Tibial nerve (tissue), 4 donors: ENCODE measurements around the gene ADAMTS10. TPM values are rescaled to one million over a fixed set of nuclear protein-coding genes. Genes with fewer than 3 reads are reported as not detected.

ENCODE experiments used
- DNase-seq, 2 donors: peaks; one replicate each; pipeline ENCODE4 v3.0.0-alpha.2; 2019; ENCODE audit warnings: low spot score in 2 of 2
- H3K27ac ChIP-seq, 4 donors: fragments of 200-600 bp; sonication (generic) in 3 of 4; one replicate each; pipeline ENCODE4 v1.5.1; 2017 to 2019; ENCODE audit warnings: mild to moderate bottlenecking in 1 of 4
- H3K27me3 ChIP-seq, 2 donors: fragments of 200-600 bp; sonication (generic) in 1 of 2; one replicate each; pipeline versions ENCODE4 v1.5.1 to v1.6.0; 2017 to 2019
- H3K36me3 ChIP-seq, 3 donors: fragments of 200-600 bp; sonication (generic); one replicate each; pipeline ENCODE4 v1.5.1; 2018 to 2019
- H3K4me1 ChIP-seq, 4 donors: fragments of 200-600 bp; sonication (generic) in 3 of 4; one replicate each; pipeline ENCODE4 v1.5.1; 2017 to 2019
- H3K4me3 ChIP-seq, 4 donors: fragments of 200-600 bp; sonication (generic) in 3 of 4; one replicate each; pipeline ENCODE4 v1.5.1; 2017 to 2019; ENCODE audit warnings: mild to moderate bottlenecking in 1 of 4, moderate library complexity in 1 of 4
- H3K9me3 ChIP-seq, 4 donors: fragments of 200-600 bp; sonication (generic) in 3 of 4; one replicate each; pipeline ENCODE4 v1.5.1; 2017 to 2019
- EP300 ChIP-seq, 2 donors: sonication (generic); formaldehyde crosslinking; IDR thresholded peaks; one replicate each; pipeline ENCODE4 v1.6.1; 2017; ENCODE audit warnings: antibody characterized with exemption in 2 of 2, mild to moderate bottlenecking in 1 of 2
- POLR2A ChIP-seq, 2 donors: fragments of 450-650 bp; IDR thresholded peaks; one replicate each; pipeline ENCODE4 v1.6.1; 2017; ENCODE audit warnings: antibody characterized with exemption in 2 of 2, mild to moderate bottlenecking in 2 of 2, moderate library complexity in 2 of 2
- WGBS, 2 donors: methylation state at CpG; one replicate each; pipeline ENCODE4 v1.1.5; 2018; 5-methylcytosine and 5-hydroxymethylcytosine counted together
- total RNA-seq, 4 donors: library from RNA; depleted of rRNA; stranded (reverse); fragments of >200 nt; gene quantifications; one replicate each; pipeline ENCODE4 v1.1.0, GENCODE V29; 2016
- TF ChIP-seq, protein P1 (sequence below), 5 experiments: fragments of 200-600 bp in 3 of 5; fragments of 450-650 bp in 2 of 5; sonication (generic) in 3 of 5; IDR thresholded peaks; one replicate each; pipeline ENCODE4 v1.5.1; 2016 to 2019; ENCODE audit warnings: antibody characterized with exemption in 5 of 5, mild to moderate bottlenecking in 3 of 5, moderate library complexity in 2 of 5

ADAMTS10 gene
- total RNA-seq, 4 donors from 2014 or later, result 37.3 to 140 (median 66.6) TPM

DNA sequence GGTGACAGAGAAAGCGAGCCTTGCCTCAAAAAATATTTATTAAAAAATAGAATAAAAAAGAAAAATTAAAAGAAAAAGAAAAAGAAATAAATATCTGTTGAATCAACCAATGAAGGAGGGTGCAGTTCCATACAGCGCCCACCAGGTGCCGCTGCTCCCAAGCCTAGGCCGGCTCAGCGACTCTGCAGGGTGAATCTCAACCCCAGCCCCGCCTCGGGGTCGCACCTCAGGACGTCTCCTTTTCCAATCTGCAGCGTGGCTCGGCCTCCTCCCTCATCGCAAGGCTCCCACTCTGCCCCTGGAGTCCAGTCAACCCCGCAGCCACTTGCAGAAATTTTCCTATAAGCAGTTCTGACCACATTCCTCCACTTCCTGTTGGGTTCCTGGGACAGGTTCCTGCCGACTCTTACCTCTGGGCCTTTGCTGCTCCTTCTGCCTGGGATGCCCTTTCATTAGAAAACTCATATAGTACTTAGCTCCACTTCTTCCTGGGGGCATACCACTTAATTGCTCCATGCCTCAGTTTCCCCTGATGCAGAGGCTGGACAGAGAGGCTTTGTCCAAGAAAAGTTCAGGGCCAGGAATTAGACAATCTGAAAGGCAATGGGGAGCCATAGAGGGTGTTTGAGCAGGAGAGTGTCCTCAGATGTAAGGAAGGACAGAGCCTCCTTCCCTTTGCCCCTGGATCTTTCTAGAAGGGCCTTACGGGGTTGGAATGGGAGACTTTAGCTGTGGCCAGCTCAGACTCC is 44.2 kb upstream of the ADAMTS10 start:
- Histone ChIP-seq H3K4me3 (peak overlapping the region in 2 of 4 donors; percentile 13 to 19), H3K9me3 (no peaks in the 10 kb centered on the region), H3K27me3 (peaks cover 0 to 4% of the 10 kb centered on the region in 2 donors), H3K36me3 (no peaks in the 10 kb centered on the region), H3K27ac (no peak overlapping the region), H3K4me1 (peaks cover 0 to 12% (median 0%) of the 10 kb centered on the region in 4 donors)
- 6% methylated on average over 15 of the region's 15 CpGs for WGBS, 2 donors
- no peak for DNase-seq
- TF ChIP-seq POLR2A (IDR thresholded peaks at IDR 0.05) (no peak), EP300 (IDR thresholded peaks at IDR 0.05) (no peak)
- TF ChIP-seq, protein P1, sequence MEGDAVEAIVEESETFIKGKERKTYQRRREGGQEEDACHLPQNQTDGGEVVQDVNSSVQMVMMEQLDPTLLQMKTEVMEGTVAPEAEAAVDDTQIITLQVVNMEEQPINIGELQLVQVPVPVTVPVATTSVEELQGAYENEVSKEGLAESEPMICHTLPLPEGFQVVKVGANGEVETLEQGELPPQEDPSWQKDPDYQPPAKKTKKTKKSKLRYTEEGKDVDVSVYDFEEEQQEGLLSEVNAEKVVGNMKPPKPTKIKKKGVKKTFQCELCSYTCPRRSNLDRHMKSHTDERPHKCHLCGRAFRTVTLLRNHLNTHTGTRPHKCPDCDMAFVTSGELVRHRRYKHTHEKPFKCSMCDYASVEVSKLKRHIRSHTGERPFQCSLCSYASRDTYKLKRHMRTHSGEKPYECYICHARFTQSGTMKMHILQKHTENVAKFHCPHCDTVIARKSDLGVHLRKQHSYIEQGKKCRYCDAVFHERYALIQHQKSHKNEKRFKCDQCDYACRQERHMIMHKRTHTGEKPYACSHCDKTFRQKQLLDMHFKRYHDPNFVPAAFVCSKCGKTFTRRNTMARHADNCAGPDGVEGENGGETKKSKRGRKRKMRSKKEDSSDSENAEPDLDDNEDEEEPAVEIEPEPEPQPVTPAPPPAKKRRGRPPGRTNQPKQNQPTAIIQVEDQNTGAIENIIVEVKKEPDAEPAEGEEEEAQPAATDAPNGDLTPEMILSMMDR (IDR thresholded peaks at IDR 0.05), result peak; percentile 71 to 99 (median 97)

DNA sequence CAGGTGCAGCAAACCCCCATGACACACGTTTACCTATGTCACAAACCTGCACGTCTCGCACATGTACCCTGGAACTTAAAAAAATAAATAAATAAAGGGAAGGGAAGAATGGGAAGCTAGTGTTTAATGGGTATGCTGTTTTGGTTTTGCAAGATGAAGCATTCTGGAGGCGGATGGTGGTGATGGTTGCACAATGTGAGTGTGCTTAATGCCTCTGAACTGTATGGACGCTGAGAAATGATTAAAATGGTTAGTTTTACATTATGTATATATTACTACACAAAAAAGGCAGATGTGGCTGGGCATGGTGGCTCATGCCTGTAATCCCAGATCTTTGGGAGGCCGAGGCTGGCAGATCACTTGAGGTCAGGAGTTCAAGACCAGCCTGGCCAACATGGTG is 37.7 kb upstream of the ADAMTS10 start:
- peak in 1 of 2 donors; percentile 16 for TF ChIP-seq EP300 (IDR thresholded peaks at IDR 0.05)
- no peak for TF ChIP-seq POLR2A (IDR thresholded peaks at IDR 0.05)
- TF ChIP-seq, protein P1 (IDR thresholded peaks at IDR 0.05), result no peak
- no peak overlapping the region for H3K4me3 ChIP-seq
- H3K9me3 ChIP-seq, result no peaks in the 10 kb centered on the region
- H3K27ac ChIP-seq, result no peak overlapping the region
- WGBS, 2 donors, result 68 to 74% methylated on average over 6 of the region's 6 CpGs
- no peaks in the 10 kb centered on the region for H3K27me3 ChIP-seq
- H3K4me1 ChIP-seq, result peaks cover 0 to 6% (median 0%) of the 10 kb centered on the region in 4 donors
- no peak for DNase-seq
- H3K36me3 ChIP-seq, result no peaks in the 10 kb centered on the region

DNA sequence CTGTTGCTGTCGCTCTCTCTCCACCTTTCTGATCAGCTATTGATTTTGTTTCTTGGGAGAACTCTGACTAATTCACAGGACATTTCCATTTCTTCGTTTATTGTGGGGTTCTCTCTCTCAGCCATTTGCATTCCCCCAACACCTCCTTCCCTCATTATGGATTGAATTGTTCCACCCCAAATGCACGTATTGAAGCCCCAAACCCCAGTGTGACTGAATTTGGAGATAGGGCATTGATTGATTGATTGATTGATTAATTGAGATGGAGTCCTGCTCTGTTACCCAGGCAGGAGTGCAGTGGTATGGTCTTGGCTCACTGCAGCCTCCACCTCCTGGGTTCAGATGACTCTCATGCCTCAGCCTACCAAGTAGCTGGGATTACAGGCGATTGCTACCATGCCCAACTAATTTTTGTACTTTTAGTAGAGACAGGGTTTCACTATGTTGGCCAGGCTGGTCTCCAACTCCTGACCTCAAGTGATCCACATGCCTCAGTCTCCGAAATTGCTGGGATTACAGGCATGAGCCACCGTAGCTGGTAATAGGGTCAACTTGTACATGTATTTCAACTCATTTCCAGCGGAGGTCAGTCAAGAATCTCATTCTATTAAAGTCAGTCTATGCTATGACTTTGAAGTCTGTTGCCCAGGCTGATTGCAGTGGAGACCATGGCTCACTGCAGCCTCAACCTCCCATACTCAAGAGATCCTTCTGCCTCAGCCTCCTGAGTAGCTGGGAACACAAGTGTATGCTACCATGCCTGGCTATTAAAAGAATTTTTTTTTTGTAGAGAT is 33.5 kb upstream of the ADAMTS10 start:
- no peak overlapping the region for H3K4me3 ChIP-seq
- H3K27me3 ChIP-seq, result no peaks in the 10 kb centered on the region
- H3K27ac ChIP-seq, result no peak overlapping the region
- no peaks in the 10 kb centered on the region for H3K36me3 ChIP-seq
- H3K9me3 ChIP-seq, result peaks cover 0 to 19% (median 2%) of the 10 kb centered on the region in 4 donors
- no peak for DNase-seq
- H3K4me1 ChIP-seq, result peaks cover 0 to 3% (median 0%) of the 10 kb centered on the region in 4 donors
- TF ChIP-seq, protein P1 (IDR thresholded peaks at IDR 0.05), result no peak
- no peak for TF ChIP-seq EP300 (IDR thresholded peaks at IDR 0.05)
- TF ChIP-seq POLR2A (IDR thresholded peaks at IDR 0.05), result no peak
- WGBS, 2 donors, result 65 to 68% methylated on average over 7 of the region's 7 CpGs

DNA sequence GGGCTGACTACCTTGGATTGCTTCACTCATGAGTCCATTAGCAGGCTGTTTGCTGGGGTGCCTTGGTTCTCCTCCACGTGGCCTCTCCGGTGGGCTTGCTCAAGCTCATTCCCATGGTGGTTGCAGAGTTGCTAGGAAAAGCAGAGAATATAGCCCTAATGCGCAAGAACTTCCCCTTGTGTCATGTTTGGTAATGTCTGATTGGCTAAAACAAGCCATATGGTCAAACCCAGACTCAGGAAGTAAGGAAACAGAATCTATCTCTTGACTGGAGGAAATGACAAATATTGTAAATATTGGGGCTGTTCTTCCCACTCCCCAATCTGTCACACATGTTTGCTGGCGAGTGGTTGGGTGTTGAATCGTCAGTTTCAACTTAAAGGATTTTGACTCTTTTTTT is 32.0 kb upstream of the ADAMTS10 start:
- WGBS, 2 donors, result 84 to 88% methylated on average over 5 of the region's 5 CpGs

More for the DNA sequence above, 32.0 kb upstream of the ADAMTS10 start:
- no peak for DNase-seq
- no peaks in the 10 kb centered on the region for H3K27me3 ChIP-seq
- no peak overlapping the region for H3K4me3 ChIP-seq
- H3K27ac ChIP-seq, result no peak overlapping the region
- no peaks in the 10 kb centered on the region for H3K36me3 ChIP-seq
- H3K9me3 ChIP-seq, result peaks cover 0 to 19% (median 2%) of the 10 kb centered on the region in 4 donors
- peaks cover 0 to 3% (median 0%) of the 10 kb centered on the region in 4 donors for H3K4me1 ChIP-seq
- TF ChIP-seq EP300 (IDR thresholded peaks at IDR 0.05), result no peak
- TF ChIP-seq, protein P1 (IDR thresholded peaks at IDR 0.05), result no peak
- TF ChIP-seq POLR2A (IDR thresholded peaks at IDR 0.05), result no peak
